Erythroblast (primary cell): ENCODE measurements around the gene ASB1.

Experiments
- GATA1 ChIP-seq: IDR thresholded peaks from 2 replicates; pipeline ENCODE4 v1.6.1; 2011; ENCODE audit warnings: low read depth, mild to moderate bottlenecking, control low read depth, low read length, moderate library complexity
- POLR2A ChIP-seq: IDR thresholded peaks from 2 replicates; pipeline ENCODE4 v1.6.1; 2011; ENCODE audit warnings: mild to moderate bottlenecking, low read length

GRCh38 chr2:238484522-238485452 is 58.1 kb downstream of the ASB1 start:
- TF ChIP-seq POLR2A = no peak
- TF ChIP-seq GATA1 = no peak
